HFF-Myc (cell line): ENCODE data around the gene HERC3.

Experiments
- DNase-seq: peaks from one replicate; pipeline ENCODE4 v3.0.0-alpha.2; 2011; ENCODE audit warnings: low read depth; ENCODE audit errors: extremely low read depth
- H3K4me3 ChIP-seq: replicated peaks from 2 replicates; pipeline ENCODE4 v1.5.1; 2011; ENCODE audit warnings: low read depth, mild to moderate bottlenecking, control low read depth, low read length
- CTCF ChIP-seq: IDR thresholded peaks from 2 replicates; pipeline ENCODE4 v1.5.1; 2012; ENCODE audit warnings: mild to moderate bottlenecking, low read depth, low read length, control low read depth; ENCODE audit errors: missing control alignments

HERC3 gene

GRCh38 chr4:88728146-88728545, 135.9 kb downstream of the HERC3 start:
- no peak for DNase-seq
- H3K4me3 ChIP-seq, result no peak overlapping the region

GRCh38 chr4:88729146-88729760, 137.0 kb downstream of the HERC3 start:
- no peak for TF ChIP-seq CTCF
- DNase-seq, result no peak
- H3K4me3 ChIP-seq, result no peak overlapping the region

More at GRCh38 chr4:88728146-88728545, 135.9 kb downstream of the HERC3 start:
- no peak for TF ChIP-seq CTCF

- DNase-seq, result no peak
- H3K4me3 ChIP-seq, result no peak overlapping the region
- no peak for TF ChIP-seq CTCF
These were observed 138.5 kb downstream of the HERC3 start for GRCh38 chr4:88730811-88731210.

- H3K4me3 ChIP-seq, result no peak overlapping the region
- no peak for DNase-seq
- TF ChIP-seq CTCF, result no peak
These were observed 139.1 kb downstream of the HERC3 start for GRCh38 chr4:88731381-88731780.

GRCh38 chr4:88732714-88733368, 140.6 kb downstream of the HERC3 start:
- H3K4me3 ChIP-seq, result no peak overlapping the region
- no peak for DNase-seq
- TF ChIP-seq CTCF, result no peak

- TF ChIP-seq CTCF, result no peak
- no peak for DNase-seq
- H3K4me3 ChIP-seq, result no peak overlapping the region
These were observed 142.2 kb downstream of the HERC3 start for GRCh38 chr4:88734403-88734949.

GRCh38 chr4:88735564-88735963, 143.3 kb downstream of the HERC3 start:
- H3K4me3 ChIP-seq, result no peak overlapping the region
- DNase-seq, result no peak
- no peak for TF ChIP-seq CTCF
